K562 (cell line): ENCODE data around the gene ATP6V1F. TPM values are rescaled to one million over a fixed set of nuclear protein-coding genes. Genes with fewer than 3 reads are reported as not detected.

Source experiments
- ARID1B ChIP-seq: fragments of 450-650 bp; IDR thresholded peaks from 2 replicates; pipeline ENCODE4 v1.6.1; 2016; ENCODE audit warnings: antibody characterized with exemption, mild to moderate bottlenecking, inconsistent platforms
- E2F3 ChIP-seq: fragments of 250-450 bp; sonication (Bioruptor Pico); IDR thresholded peaks from 2 replicates; pipeline ENCODE4 v1.4.0; 2020; ENCODE audit warnings: mild to moderate bottlenecking
- HEY1 ChIP-seq: fragments of 250-450 bp; sonication (Bioruptor Pico); IDR thresholded peaks from 2 replicates; pipeline ENCODE4 v1.5.0; 2020; ENCODE audit warnings: mild to moderate bottlenecking, moderate library complexity, borderline replicate concordance
- JUN ChIP-seq, 2 experiments: sonication (generic) in 1 of 2; formaldehyde crosslinking in 1 of 2; IDR thresholded peaks; 2 replicates each; pipeline versions ENCODE4 v1.6.1 to v1.8.0; 2012 to 2022; ENCODE audit warnings: borderline replicate concordance in 2 of 2, mild to moderate bottlenecking in 2 of 2, improper control_type of control experiment in 1 of 2, low read depth in 1 of 2, low read length in 1 of 2, missing genetic modification reagents in 1 of 2
- KDM1A ChIP-seq, 2 experiments: fragments of 450-650 bp; IDR thresholded peaks; 2 replicates each; pipeline ENCODE4 v1.6.1; 2016; ENCODE audit warnings: mild to moderate bottlenecking in 2 of 2
- KLF10 ChIP-seq: fragments of 250-450 bp; sonication (Bioruptor Pico); IDR thresholded peaks from 2 replicates; pipeline ENCODE4 v1.6.1; 2021; ENCODE audit warnings: matching md5 sums
- SRSF1 ChIP-seq: fragments of 200-400 bp; formaldehyde crosslinking; IDR thresholded peaks from 2 replicates; pipeline ENCODE4 v1.6.1; 2017; ENCODE audit warnings: mild to moderate bottlenecking, low read depth, low read length, moderate library complexity
- TAF7 ChIP-seq: fragments of 450-650 bp; IDR thresholded peaks from 2 replicates; pipeline ENCODE4 v1.6.1; 2016; ENCODE audit warnings: missing genetic modification characterization, missing compliant biosample characterization
- TGIF2 ChIP-seq: sonication (generic); formaldehyde crosslinking; IDR thresholded peaks from 2 replicates; pipeline ENCODE4 v1.8.1; 2022; ENCODE audit warnings: mild to moderate bottlenecking, missing genetic modification reagents, moderate library complexity
- ZEB2 ChIP-seq: fragments of 450-650 bp; IDR thresholded peaks from 2 replicates; pipeline ENCODE4 v1.6.1; 2016
- ZKSCAN8 ChIP-seq: fragments of 200-800 bp; sonication (Bioruptor generic); IDR thresholded peaks from 2 replicates; pipeline ENCODE4 v1.6.1; 2016; ENCODE audit warnings: missing genetic modification characterization, missing compliant biosample characterization
- ZNF224 ChIP-seq: sonication (generic); formaldehyde crosslinking; IDR thresholded peaks from 2 replicates; pipeline ENCODE4 v1.8.0; 2022; ENCODE audit warnings: mild to moderate bottlenecking, missing genetic modification reagents
- ZNF507 ChIP-seq: conservative IDR thresholded peaks from 2 replicates; pipeline ENCODE4 v1.6.1; 2017; ENCODE audit warnings: missing genetic modification characterization, missing compliant biosample characterization
- ZNF696 ChIP-seq: fragments of 250-450 bp; sonication (Bioruptor Pico); conservative IDR thresholded peaks from 2 replicates; pipeline ENCODE4 v1.4.0; 2020; ENCODE audit warnings: mild to moderate bottlenecking, moderate library complexity
- polyA plus RNA-seq, 8 experiments: library from polyadenylated mRNA; depleted of rRNA in 4 of 8; stranded (reverse) in 5 of 8; unstranded in 3 of 8; fragments of >200 nt; fragmentation: Nextera tagmentation in 2 of 8; fragmentation: Illumina TruSeq in 1 of 8; extraction: Ambion mirVana in 2 of 8; extraction: Trizol in 1 of 8; gene quantifications; 2 replicates each; pipeline versions ENCODE4 v1.2.1 to v1.2.3, GENCODE V29; 2011 to 2014; ENCODE audit warnings: inconsistent platforms in 1 of 8, missing spikeins in 1 of 8
- total RNA-seq, 7 experiments: library from RNA; depleted of rRNA in 6 of 7; stranded (reverse); fragments of >200 nt in 6 of 7; fragmentation: Illumina TruSeq in 2 of 7; extraction: Trizol in 2 of 7; gene quantifications; 2 replicates each; pipeline versions ENCODE4 v1.2.1 to v1.2.3, GENCODE V29; 2011 to 2021; ENCODE audit warnings: low replicate concordance in 1 of 7
- TF ChIP-seq, protein P1 (sequence below): sonication (generic); formaldehyde crosslinking; IDR thresholded peaks from 2 replicates; pipeline ENCODE4 v1.4.0; 2020; ENCODE audit warnings: mild to moderate bottlenecking, missing genetic modification reagents
- TF ChIP-seq, protein P2 (sequence below), 3 experiments: fragments of 200-800 bp in 1 of 3; sonication (Bioruptor generic) in 1 of 3; sonication (generic) in 1 of 3; formaldehyde crosslinking in 1 of 3; IDR thresholded peaks; 2 replicates each; pipeline versions ENCODE4 v1.6.1 to v1.8.0; 2016 to 2022; ENCODE audit warnings: mild to moderate bottlenecking in 2 of 3, missing compliant biosample characterization in 2 of 3, missing genetic modification characterization in 2 of 3, missing genetic modification reagents in 1 of 3

The ATP6V1F gene
- total and polyA plus RNA-seq, 9 of the 15 experiments (the other 6 are each of a cell fraction or from before 2014, with no cell fraction given), result 206 to 1,123 (median 542) TPM

DNA sequence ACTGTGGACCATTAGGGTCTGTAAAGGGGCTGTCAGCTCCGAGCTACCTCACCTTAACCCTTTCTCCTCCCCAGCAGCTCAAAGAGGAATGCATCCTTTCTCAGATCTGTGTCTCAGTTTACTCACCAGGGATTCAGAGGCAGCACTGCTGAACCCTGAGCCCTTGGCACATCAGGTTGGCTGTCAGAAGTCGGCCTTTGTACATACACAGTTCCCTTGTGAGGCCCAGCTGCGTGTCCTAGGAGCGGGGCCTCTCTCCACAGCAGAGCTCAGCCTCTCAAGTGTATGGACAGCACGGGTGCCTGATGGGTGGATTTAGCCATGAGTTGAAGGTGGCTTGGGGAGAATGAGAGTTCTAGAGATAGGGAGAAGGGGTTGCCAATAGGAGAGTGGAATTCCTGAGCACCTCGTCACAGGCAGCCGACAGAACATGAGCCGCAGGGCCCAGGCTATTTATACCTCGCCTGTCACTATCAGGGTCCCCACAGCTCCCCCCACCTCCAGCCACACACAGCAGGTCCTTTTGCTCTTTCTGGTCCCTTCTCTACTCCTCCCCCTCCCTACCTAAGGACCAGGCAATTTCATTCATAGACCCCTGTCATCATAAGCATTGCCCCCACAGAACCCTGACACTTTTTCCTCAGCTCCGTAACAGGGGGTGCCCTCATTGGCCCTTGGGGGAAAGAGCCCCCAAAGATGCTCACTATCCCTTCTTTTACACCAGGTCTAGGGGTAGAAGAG is 34.5 kb upstream of the ATP6V1F start (continued):
- TF ChIP-seq, protein P1, sequence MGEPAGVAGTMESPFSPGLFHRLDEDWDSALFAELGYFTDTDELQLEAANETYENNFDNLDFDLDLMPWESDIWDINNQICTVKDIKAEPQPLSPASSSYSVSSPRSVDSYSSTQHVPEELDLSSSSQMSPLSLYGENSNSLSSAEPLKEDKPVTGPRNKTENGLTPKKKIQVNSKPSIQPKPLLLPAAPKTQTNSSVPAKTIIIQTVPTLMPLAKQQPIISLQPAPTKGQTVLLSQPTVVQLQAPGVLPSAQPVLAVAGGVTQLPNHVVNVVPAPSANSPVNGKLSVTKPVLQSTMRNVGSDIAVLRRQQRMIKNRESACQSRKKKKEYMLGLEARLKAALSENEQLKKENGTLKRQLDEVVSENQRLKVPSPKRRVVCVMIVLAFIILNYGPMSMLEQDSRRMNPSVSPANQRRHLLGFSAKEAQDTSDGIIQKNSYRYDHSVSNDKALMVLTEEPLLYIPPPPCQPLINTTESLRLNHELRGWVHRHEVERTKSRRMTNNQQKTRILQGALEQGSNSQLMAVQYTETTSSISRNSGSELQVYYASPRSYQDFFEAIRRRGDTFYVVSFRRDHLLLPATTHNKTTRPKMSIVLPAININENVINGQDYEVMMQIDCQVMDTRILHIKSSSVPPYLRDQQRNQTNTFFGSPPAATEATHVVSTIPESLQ (CRISPR knock-in tag), result 0 out of 2 replicates have a peak, but pooled peaks have one; percentile 17
- TF ChIP-seq ZNF224 (CRISPR knock-in tag) (no peak), KLF10 (no peak), E2F3 (CRISPR knock-in tag) (no peak), KDM1A (IDR thresholded peaks at IDR 0.05) (no peak), ZNF696 (CRISPR knock-in tag) (no peak), ZEB2 (no peak), TGIF2 (CRISPR knock-in tag) (0 out of 2 replicates have a peak, but pooled peaks have one; percentile 4), SRSF1 (no peak), ZKSCAN8 (CRISPR knock-in tag) (no peak), JUN (IDR thresholded peaks at IDR 0.05; ENCODE audit: borderline replicate concordance, low read depth, low read length) (0 out of 2 replicates have a peak, but pooled peaks have one; percentile 10), JUN (CRISPR knock-in tag; IDR thresholded peaks at IDR 0.05; ENCODE audit: borderline replicate concordance) (no peak), TAF7 (tag) (no peak), ZNF507 (tag) (no peak), HEY1 (CRISPR knock-in tag) (no peak), ARID1B (no peak; the same call in 1 of the 2 replicates)
- TF ChIP-seq, protein P2, sequence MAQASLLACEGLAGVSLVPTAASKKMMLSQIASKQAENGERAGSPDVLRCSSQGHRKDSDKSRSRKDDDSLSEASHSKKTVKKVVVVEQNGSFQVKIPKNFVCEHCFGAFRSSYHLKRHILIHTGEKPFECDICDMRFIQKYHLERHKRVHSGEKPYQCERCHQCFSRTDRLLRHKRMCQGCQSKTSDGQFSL (CRISPR knock-in tag; IDR thresholded peaks at IDR 0.05), result 0 out of 2 replicates have a peak, but pooled peaks have one; percentile 6
- TF ChIP-seq, protein P2 (tag; IDR thresholded peaks at IDR 0.05), result no peak
